Measurements from ENCODE around the gene BAHD1.
A peak's percentile ranks its signal among the peaks of the same experiment; 100 is the strongest.

BAHD1 gene

GRCh38 chr15:40506964-40507571 is 66.3 kb downstream of the BAHD1 start:
- peak; percentile 14 for DNase-seq

GRCh38 chr15:40508216-40508615 is 67.5 kb downstream of the BAHD1 start:
- no peak for DNase-seq

GRCh38 chr15:40510201-40510600 is 69.4 kb downstream of the BAHD1 start:
- no peak for DNase-seq

- DNase-seq = no peak
These were observed 70.3 kb downstream of the BAHD1 start for GRCh38 chr15:40511093-40511471.

GRCh38 chr15:40511472-40512133 is 70.8 kb downstream of the BAHD1 start:
- DNase-seq = no peak

GRCh38 chr15:40512440-40512839 is 71.7 kb downstream of the BAHD1 start:
- no peak for DNase-seq

GRCh38 chr15:40513609-40514008 is 72.9 kb downstream of the BAHD1 start:
- no peak for DNase-seq

GRCh38 chr15:40516322-40516721 is 75.6 kb downstream of the BAHD1 start:
- no peak for DNase-seq
